Colonic mucosa (tissue), 4 donors: ENCODE results near the gene BRI3. TPM values are rescaled to one million over a fixed set of nuclear protein-coding genes. Genes with fewer than 3 reads are reported as not detected.

Experiments used
- DNase-seq: peaks from one replicate; pipeline ENCODE4 v3.0.0-alpha.2; 2020
- H3K27ac ChIP-seq: fragments of 200-600 bp; one replicate; pipeline ENCODE4 v1.8.0; 2021
- H3K27me3 ChIP-seq: fragments of 200-600 bp; one replicate; pipeline ENCODE4 v1.8.0; 2021
- H3K36me3 ChIP-seq: fragments of 200-600 bp; one replicate; pipeline ENCODE4 v1.8.0; 2021
- H3K4me1 ChIP-seq: fragments of 200-600 bp; one replicate; pipeline ENCODE4 v1.8.0; 2021; ENCODE audit warnings: mild to moderate bottlenecking
- H3K4me3 ChIP-seq: fragments of 200-600 bp; one replicate; pipeline ENCODE4 v1.8.0; 2021
- H3K9ac ChIP-seq, 2 donors: one replicate each; pipeline ENCODE4 v1.7.0; 2013; ENCODE audit warnings: control low read depth in 2 of 2, low read depth in 2 of 2, low read length in 2 of 2
- H3K9me3 ChIP-seq: fragments of 200-600 bp; one replicate; pipeline ENCODE4 v1.8.0; 2021
- intact Hi-C: fragments of 100-400 bp; cut with DNase I; formaldehyde crosslinking; loops from one replicate; pipeline ENCODE4 v1.14.1; 2022
- total RNA-seq, 2 donors: library from RNA; stranded (reverse); fragmentation: NEBNext Ultra II Directional in 1 of 2; extraction: Animal tissue kit (Norgen Biotek cat#: 25700) in 1 of 2; gene quantifications; one replicate each; pipeline ENCODE4 v1.2.1, GENCODE V29; 2021
- TF ChIP-seq, protein P1 (sequence below): fragments of 200-600 bp; IDR thresholded peaks from one replicate; pipeline ENCODE4 v1.8.0; 2022; ENCODE audit warnings: antibody characterized with exemption, mild to moderate bottlenecking
- donor health status: healthy.
- donor health status: DM: no; HTN: no; CAD: no.
- donor health status: DM: no; HTN: no; CAD: no.

Gene BRI3
- total RNA-seq, 2 donors from 2014 or later = 152 to 187 TPM

DNA sequence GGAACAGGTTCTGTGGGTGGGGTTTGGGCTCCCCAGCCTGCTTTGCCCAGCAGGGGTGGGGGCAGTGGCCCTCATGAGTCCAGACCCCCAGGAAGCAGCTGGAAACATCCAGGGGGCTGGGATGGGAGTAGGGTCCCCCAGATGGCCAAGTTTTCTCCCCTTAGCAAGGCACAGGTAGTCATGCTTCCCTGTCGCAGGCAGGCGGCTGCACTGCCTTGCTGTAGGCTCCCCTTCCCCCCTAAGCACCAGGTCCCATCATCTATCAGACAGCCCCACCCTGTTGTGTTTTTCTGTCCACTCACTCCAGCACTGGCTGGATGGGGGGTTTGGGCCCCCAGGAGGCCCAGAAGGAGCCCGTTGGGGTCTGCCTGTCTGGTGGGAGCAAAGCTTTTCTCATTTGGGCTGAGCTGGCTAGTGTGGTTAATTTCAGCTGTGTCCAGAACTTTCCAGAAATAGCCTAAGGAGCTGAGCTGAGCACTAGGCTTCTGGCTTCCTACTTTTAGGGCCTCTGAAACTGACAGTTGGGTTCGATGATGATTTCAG is 7.9 kb downstream of the BRI3 start:
- Histone ChIP-seq H3K9ac (no peak overlapping the region), H3K9me3 (no peaks in the 10 kb centered on the region), H3K4me3 (no peak overlapping the region), H3K27ac (no peak overlapping the region), H3K36me3 (peaks cover 6% of the 10 kb centered on the region), H3K27me3 (no peaks in the 10 kb centered on the region), H3K4me1 (peaks cover 36% of the 10 kb centered on the region)
- intact Hi-C loops = no loop called here
- no peak for DNase-seq
- TF ChIP-seq, protein P1, sequence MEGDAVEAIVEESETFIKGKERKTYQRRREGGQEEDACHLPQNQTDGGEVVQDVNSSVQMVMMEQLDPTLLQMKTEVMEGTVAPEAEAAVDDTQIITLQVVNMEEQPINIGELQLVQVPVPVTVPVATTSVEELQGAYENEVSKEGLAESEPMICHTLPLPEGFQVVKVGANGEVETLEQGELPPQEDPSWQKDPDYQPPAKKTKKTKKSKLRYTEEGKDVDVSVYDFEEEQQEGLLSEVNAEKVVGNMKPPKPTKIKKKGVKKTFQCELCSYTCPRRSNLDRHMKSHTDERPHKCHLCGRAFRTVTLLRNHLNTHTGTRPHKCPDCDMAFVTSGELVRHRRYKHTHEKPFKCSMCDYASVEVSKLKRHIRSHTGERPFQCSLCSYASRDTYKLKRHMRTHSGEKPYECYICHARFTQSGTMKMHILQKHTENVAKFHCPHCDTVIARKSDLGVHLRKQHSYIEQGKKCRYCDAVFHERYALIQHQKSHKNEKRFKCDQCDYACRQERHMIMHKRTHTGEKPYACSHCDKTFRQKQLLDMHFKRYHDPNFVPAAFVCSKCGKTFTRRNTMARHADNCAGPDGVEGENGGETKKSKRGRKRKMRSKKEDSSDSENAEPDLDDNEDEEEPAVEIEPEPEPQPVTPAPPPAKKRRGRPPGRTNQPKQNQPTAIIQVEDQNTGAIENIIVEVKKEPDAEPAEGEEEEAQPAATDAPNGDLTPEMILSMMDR = no peak

DNA sequence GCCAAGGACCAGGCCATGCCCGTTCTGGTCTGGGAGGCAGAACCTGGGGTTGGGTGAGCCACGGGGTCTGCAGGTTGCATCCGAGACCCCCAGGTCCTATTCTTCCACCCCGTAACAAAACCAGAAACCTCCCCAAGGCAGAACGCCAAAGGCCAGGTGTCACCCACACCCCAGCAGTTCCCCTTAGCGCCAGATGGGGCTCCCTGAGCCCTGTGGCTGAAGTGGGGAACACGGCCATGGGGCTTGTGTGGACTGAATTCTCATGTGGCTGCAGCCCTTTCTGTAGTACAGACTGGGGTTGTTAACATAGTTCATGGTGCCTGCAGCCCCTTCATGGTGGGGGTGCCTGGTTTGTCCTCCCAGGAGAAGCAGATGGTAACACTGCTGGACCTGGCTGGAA is 10.2 kb downstream of the BRI3 start:
- intact Hi-C loops = no loop called here
- peaks cover 17% of the 10 kb centered on the region for H3K4me1 ChIP-seq
- no peak overlapping the region for H3K27ac ChIP-seq
- TF ChIP-seq, protein P1 = no peak
- peaks cover 6% of the 10 kb centered on the region for H3K36me3 ChIP-seq
- no peaks in the 10 kb centered on the region for H3K9me3 ChIP-seq
- H3K4me3 ChIP-seq = no peak overlapping the region
- no peaks in the 10 kb centered on the region for H3K27me3 ChIP-seq
- no peak overlapping the region for H3K9ac ChIP-seq
- DNase-seq = no peak

DNA sequence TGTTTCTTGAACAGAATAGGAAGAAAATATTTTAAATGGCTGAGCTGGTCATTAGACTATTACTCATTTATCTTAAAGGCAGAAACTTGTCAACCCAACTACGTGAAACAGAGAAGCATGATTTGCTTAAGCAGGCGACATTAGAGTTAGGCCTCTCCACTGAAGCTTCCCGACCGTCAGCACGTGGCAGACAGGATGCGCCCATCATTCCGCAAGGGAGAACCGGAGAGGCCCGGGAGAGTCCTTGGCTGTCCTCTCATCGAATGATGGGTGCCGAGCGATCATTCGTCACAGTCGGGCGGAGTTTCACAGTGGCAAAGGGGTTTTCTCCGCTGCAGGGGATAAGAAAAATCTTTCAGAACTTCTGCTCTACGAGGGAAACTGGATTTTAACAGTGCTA is 11.8 kb downstream of the BRI3 start:
- intact Hi-C loops = no loop called here
- Histone ChIP-seq H3K4me3 (no peak overlapping the region), H3K27ac (no peak overlapping the region), H3K9ac (no peak overlapping the region), H3K4me1 (peaks cover 1% of the 10 kb centered on the region), H3K9me3 (no peaks in the 10 kb centered on the region), H3K36me3 (peaks cover 6% of the 10 kb centered on the region), H3K27me3 (no peaks in the 10 kb centered on the region)
- no peak for DNase-seq
- TF ChIP-seq, protein P1 = no peak

DNA sequence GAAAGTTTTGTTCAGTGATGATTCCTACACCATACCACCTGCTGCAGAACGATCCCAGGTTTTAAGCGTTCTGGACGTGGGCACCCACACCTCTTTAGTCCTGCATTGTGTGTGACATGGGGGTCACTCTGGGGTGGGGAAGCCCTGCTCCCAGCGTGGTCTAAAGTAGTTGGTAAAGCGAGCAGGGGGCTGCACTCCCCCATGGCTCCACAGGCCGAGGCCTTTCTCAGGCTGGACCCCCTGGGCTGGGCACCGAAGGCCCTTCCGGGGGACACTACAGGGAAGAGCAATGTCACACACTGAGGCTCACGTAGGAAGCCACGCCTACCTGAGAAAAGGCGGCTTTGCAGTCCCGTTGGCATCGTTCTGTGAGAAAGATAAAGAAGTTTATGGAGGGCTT is 12.3 kb downstream of the BRI3 start:
- Histone ChIP-seq H3K4me3 (no peak overlapping the region), H3K9ac (no peak overlapping the region), H3K36me3 (peaks cover 6% of the 10 kb centered on the region), H3K27me3 (no peaks in the 10 kb centered on the region), H3K9me3 (no peaks in the 10 kb centered on the region), H3K4me1 (no peaks in the 10 kb centered on the region), H3K27ac (no peak overlapping the region)
- intact Hi-C loops = loop anchor here (2.0 kb wide), 1 partner anchor 107 kb away; the partner anchor contains the start of gene BAIAP2L1
- DNase-seq = no peak
- TF ChIP-seq, protein P1 = no peak

DNA sequence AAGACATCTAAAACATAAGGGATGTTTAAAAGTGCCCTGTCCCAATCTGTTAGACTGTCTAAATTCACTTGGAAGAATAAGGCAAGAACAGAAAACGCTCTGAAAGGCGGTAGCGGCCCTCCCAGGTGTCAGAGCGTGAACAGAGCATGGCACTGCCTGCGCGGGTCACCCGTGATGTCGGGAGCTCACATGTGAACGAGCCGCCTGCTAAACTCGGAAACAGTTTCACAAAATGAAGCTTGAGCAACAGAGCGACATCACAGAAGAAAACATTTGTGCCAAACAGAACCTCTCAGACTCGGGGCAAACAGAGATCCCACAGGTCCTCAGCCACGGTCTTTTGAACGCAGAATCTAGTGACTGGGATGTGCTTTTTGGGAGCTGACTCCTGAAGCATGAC is 12.8 kb downstream of the BRI3 start:
- intact Hi-C loops = loop anchor here (2.0 kb wide), 1 partner anchor 106 kb away; the partner anchor contains the start of gene BAIAP2L1
- Histone ChIP-seq H3K4me1 (no peaks in the 10 kb centered on the region), H3K9ac (no peak overlapping the region), H3K27me3 (no peaks in the 10 kb centered on the region), H3K9me3 (no peaks in the 10 kb centered on the region), H3K27ac (no peak overlapping the region), H3K4me3 (no peak overlapping the region), H3K36me3 (peaks cover 6% of the 10 kb centered on the region)
- TF ChIP-seq, protein P1 = no peak
- no peak for DNase-seq
